Astrocyte of the hippocampus (primary cell): ENCODE results near the gene ESRP2.
A peak's percentile ranks its signal among the peaks of the same experiment; 100 is the strongest.

Source experiments
- DNase-seq: peaks from one replicate; pipeline ENCODE4 v3.0.0; 2011; ENCODE audit warnings: low read depth, low spot score

Gene ESRP2

DNA sequence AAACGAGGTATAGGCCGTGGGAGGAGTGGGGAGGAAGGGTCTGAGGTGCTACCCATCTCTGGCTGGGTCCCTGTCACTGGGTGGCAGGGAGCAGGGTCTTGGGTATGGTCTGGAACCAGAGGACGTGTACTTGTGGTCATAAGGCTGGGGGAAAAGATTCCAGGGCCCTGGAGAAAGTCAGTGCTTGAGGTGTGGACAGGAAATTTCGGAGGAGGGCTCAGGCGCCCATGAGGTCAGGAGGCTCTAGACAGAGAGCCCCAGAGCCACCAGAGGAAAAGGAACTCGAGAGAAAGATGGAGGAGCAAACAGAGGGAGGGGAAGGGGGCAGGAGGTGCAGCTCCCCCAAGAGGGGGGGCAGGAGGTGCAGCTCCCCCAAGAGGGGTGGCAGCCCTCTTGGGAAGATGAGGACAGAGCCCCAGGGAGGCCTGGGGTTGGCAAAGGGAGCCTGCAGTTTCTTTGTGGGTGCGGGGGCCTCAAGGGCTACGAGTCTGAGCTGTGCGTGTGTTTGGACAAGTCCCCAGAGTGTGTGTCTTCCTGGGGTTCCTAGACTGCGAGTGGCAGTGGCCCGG lies 27.7 kb upstream of the ESRP2 start:
- no peak for DNase-seq

DNA sequence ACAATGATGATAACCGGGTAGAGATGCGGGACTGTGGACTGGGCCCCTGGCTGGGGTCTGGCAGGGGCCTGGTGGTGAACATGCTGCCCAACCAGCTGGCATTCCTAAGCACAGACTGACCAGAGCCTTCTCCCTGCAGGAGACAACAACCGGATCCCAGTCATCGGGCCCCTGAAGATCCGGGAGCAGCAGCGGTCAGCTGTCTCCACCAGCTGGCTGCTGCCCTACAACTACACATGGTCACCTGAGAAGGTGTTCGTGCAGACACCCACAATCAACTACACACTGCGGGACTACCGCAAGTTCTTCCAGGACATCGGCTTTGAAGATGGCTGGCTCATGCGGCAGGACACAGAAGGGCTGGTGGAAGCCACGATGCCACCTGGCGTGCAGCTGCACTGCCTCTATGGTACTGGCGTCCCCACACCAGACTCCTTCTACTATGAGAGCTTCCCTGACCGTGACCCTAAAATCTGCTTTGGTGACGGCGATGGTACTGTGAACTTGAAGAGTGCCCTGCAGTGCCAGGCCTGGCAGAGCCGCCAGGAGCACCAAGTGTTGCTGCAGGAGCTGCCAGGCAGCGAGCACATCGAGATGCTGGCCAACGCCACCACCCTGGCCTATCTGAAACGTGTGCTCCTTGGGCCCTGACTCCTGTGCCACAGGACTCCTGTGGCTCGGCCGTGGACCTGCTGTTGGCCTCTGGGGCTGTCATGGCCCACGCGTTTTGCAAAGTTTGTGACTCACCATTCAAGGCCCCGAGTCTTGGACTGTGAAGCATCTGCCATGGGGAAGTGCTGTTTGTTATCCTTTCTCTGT lies 23.3 kb upstream of the ESRP2 start:
- no peak for DNase-seq

DNA sequence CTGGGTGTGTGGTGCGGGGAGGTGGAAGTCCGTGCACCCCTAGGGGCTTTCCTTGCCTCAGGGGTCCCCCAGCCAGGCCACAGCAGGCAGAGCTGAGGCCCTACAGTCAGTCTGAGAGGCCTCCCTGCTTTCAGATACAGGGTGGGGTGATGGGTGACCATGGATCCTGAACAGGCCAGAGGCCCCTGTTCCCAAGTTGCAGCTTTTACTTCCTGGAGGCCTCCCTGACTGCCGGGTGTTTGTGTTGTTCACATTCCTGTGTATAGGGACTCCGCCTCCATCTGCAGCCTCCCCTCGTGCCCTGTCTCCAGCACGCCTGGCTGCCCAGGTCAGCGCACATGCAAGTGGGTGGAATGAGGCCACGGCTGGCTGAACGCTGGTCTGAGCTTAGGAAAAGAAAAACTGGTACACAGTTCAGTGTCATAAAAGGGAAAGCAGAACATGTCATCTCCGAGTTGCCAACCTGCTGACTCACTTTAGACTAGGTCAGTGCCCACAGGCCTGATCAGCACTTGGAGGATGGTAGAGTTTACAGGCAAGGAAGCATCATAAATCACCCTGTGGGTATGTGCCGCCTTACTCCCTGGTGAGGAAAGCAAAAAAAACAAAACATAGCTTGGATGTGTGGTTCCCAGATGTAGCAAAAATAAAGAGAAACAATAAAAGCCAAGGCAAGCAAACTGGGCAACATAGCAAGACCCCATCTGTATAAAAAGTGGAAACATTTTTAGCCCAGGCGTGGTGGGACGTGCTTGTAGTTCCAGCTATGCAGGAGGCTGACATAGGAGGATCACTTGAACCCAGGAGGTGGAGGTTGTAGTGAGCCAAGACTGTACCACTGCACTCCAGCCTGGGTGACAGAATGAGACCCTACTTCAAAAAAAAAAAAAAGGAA lies 22.2 kb upstream of the ESRP2 start:
- DNase-seq, result peak; percentile 79

DNA sequence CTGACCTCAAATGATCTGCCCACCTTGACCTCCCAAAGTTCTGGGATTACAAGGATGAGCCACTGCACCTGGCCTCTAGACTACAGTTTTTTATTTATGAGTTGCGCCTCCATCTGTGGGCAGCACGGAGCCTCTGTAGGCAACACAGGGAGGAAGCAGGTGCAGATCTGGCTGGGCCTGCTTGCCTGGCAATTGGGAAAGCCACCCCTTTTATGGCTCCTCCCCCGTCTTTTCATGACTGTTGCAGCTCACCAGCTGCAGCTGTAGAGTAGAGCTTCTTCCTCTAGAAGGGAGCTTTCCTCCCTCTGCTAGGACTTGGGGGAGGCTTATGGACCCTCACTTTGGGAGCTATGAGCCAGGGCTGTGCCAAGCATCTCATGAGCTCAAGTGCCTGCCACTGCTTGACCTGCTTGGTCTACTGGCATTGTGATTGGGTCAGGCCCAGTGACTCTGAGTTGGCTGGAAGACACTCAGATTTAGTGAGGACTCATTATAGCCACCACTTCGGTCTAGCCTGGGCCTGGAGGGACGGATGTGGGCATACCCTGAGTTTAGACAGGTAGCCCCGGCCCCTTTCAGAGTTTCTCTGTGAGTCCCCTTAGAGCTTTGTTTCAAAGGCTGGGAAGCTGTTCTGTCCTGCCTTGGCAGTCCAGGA lies 21.5 kb upstream of the ESRP2 start:
- DNase-seq, result no peak

DNA sequence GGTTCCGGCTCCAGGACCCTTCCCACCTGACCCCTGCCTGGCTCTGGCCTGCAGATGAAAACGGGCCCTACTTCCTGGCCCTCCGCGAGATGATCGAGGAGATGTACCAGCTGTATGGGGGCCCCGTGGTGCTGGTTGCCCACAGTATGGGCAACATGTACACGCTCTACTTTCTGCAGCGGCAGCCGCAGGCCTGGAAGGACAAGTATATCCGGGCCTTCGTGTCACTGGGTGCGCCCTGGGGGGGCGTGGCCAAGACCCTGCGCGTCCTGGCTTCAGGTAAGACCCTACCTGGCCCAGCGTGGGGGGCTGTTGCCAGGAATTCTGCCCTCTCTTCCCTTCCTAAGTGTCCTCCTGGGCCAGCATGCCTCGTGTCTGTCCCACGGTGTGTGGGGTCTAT lies 19.8 kb upstream of the ESRP2 start:
- DNase-seq, result no peak

DNA sequence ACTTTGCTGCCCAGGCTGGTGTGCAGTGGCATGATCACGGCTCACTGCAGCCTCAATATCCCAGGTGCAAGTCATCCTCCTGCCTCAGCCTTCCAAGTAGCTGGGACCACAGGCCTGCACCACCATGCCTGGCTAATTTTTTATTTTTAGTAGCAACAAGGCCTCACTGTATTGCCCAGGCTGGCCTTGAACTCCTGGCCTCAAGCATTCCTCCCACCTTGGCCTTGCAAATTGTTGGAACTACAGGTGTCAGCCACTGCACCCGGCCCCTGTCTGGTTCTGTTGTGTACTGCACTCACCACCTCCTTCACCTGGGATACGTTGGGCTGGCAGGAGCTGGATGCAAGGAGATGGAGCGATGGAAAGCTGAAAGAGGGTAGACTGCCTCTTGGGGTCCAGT lies 17.8 kb upstream of the ESRP2 start:
- no peak for DNase-seq

DNA sequence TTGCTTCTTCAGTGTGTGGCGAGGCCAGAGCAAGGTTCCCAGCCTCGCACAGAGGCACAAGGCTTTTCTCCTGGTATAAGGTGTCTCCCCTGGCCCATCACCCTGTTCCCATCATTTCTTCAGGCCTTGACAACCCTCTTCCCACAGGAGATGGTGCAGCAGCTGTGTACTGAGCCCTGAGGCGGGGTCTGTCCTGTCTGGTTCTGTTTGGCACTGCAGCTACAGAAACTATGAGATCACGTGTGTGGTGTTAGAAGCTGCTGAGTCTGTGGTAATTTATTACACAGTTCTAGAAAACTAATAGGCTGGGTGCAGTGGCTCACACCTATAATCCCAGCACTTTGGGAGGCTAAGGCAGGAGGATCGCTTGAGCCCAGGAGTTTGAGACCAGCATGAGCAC lies 16.5 kb upstream of the ESRP2 start:
- DNase-seq, result no peak

DNA sequence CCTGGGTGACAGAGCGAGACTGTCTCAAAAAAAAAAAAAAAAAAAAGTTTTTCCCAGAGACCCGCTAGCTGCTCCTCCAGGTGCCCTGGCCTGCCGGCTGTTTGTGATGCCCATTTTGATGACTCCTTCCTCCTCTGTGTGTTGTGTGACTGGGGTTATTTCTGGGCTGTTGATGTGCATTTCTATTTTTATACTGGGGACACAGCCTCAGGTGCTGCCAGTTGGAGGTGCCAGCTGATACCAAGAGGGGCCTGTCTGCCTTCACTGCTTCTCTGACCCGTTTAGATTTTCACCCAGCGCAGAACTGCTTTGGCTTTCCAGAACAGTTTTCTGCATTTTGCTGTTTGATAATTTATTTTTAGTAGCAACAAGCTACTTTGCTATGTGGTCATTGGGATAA lies 15.9 kb upstream of the ESRP2 start:
- DNase-seq, result no peak

DNA sequence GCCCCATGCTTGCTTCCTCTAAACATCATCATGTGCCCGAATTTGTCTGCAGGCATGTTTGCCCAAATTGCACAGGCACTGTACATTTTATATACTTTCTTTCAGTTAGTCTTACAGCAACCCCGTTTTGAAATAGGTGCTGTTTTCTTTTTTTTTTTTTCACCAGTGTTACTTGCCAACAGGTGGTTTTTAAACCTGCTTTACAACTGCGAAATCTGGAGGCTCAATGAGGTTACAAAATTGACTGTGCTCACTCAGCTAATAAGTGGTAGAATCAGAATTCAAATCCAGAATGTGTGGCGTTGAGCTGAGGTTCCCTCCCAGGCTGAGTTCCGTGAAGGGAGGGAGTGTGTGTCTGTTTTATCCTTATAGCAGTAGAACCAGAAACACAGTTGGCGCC lies 15.0 kb upstream of the ESRP2 start:
- DNase-seq, result no peak

DNA sequence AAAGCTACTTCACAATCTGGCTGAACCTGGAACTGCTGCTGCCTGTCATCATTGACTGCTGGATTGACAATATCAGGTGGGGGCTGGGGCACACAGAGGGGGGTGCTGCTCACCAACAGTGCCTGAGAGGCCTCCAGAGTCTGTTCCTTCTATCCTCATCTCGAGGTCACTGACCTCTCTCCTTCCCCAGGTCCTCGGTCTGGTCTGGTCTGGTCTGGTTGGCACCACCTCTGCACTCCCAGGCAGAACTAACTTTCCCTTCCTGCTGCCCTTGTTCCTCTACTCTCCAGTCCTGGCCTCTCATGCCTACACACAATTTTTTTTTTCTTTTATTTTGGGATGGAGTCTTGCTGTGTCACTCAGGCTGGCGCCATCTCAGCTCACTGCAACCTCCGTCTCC lies 13.4 kb upstream of the ESRP2 start:
- no peak for DNase-seq

DNA sequence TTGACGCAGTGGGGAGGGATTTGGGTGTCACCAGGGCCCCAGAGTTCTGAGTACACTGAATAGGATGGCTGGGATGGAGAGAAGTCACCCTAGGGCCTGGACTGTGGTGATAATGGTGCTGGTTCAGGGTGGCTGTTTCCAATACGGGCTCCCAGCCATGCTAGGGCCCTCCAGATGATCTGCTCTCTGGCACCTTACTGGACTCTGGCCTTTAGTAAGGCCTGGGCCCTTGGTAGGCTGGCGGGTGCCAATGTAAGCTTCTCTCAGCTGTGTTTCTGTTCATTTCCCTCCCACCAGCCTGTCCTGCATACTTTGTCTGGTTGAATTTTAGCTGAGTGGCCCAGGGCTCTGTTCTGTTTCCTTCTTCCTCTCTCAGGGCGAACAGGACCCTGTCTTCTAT lies 12.0 kb upstream of the ESRP2 start:
- DNase-seq, result no peak

DNA sequence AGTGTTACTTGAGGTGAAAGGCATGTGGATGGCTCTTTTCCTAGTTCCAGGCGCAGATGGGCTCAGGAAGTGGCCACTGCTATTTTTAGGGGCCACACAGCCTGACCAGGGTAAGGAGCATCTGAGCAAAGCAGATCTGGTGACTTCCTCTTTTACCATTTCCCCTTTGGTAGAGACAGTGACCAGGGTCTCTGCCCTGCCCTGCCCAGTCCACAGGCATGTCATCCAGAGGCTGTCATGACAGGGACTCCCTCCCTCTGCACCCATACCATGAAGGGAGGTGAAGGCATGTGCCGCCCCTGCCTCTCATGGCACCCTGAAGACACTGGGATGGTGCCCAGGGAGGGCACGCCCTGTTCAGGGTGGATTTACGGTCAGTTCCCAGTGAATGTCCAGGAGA lies 11.5 kb upstream of the ESRP2 start:
- DNase-seq, result no peak

DNA sequence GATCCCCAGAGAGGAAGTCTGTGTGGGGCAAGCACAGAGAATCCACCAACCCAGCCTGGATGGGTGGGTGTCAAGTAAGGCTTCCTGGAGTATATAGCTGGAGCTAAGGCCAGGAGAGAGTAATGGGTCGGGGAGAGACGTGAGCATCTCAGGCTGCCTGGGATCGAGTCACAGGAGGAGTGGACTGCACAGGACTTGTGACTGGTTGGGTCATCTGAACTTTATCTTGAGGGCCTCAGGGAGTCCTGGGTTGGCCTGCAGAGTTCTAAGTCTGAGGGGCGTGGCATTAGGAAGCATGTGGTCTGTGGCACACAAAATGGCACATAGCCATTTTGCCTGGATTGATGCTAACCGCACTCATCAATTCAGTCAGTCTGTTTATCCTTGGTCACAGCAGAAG lies 10.7 kb upstream of the ESRP2 start:
- DNase-seq, result no peak

DNA sequence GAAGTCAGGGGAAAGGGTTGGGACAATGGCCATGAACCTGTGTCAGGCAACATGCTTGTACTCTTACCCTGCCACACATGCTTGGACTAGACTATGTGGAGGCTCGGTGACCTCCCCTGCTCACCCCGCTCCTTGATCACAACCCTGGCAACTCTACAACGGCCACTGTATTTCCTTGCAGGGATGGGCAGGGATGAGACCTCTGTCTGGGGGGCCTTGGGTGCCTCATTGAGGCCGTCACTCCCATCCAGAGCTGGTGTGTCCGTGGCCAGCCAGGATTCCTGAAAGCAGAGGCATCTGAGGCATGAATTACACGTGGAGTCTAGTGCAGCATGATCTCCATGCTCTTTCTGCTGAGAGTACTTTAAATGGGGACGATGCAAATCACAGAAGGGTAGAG lies 10.2 kb upstream of the ESRP2 start:
- DNase-seq, result no peak

DNA sequence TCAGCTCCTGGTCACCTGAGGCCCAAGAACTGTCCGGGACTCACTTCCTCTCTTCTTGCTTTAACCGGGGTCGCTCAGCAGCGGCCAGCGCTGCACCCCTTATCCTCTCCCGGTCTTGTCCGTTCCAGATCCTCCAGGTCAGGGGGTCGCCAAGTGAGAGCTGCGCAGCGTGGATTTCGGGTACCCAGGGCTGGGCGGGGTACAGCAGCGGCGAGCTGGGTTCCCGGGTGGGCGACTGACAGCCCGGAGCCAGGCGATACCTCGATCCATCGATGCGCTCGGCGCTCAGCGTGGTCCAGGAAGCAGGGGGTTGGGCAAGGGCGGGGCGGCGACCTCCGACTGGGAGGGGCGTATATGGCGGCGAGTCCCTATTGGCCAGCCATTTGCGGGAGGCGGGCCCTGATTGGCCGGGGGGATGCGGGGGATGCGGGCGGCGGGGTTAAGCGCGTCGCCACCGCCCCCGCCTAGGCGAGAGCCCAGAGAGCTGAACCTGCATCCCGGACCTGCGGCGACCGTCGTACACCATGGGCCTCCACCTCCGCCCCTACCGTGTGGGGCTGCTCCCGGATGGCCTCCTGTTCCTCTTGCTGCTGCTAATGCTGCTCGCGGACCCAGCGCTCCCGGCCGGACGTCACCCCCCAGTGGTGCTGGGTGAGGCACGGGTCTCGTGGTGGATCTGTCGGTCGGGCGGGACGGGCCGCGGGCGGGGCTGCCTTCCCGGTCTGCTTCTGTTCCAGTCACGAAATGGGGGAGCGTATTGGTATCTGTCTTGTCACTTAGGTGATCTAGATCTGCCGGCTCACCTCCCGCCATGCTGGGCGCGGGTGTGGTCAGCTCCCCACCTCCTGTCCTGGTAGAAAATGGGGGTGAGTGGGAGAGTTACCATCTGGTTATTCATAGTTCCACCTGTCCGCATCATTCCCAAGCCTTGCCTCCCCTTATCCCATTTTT lies 9.3 kb upstream of the ESRP2 start, which contains the start of gene PLA2G15:
Gene PLA2G15 (plus strand): TSS at position 471 of the 951 bp plus-strand sequence. CDS start 54 bp downstream, at position 525.
- DNase-seq, result peak; percentile 99

DNA sequence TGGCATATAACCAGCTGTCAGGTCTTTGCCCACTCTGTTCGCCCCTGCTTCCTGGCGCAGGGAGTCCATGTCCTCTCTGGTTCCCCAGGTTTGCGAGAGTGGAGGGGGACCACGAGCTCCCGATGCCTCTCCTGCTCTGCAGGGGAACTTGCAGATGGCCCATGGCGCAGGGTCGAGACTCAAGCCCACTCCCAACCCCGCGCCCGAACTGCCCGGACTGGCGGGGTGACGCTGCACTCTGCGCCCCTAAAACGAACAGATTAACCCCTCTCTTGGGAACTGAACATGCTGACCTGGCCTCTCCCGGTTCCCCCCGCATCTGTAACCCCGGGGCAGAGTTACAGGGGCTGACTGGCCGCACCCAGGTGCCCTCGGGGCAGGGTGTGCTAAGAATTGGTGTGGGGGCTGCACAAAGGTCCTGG lies 8.6 kb upstream of the ESRP2 start:
- no peak for DNase-seq

DNA sequence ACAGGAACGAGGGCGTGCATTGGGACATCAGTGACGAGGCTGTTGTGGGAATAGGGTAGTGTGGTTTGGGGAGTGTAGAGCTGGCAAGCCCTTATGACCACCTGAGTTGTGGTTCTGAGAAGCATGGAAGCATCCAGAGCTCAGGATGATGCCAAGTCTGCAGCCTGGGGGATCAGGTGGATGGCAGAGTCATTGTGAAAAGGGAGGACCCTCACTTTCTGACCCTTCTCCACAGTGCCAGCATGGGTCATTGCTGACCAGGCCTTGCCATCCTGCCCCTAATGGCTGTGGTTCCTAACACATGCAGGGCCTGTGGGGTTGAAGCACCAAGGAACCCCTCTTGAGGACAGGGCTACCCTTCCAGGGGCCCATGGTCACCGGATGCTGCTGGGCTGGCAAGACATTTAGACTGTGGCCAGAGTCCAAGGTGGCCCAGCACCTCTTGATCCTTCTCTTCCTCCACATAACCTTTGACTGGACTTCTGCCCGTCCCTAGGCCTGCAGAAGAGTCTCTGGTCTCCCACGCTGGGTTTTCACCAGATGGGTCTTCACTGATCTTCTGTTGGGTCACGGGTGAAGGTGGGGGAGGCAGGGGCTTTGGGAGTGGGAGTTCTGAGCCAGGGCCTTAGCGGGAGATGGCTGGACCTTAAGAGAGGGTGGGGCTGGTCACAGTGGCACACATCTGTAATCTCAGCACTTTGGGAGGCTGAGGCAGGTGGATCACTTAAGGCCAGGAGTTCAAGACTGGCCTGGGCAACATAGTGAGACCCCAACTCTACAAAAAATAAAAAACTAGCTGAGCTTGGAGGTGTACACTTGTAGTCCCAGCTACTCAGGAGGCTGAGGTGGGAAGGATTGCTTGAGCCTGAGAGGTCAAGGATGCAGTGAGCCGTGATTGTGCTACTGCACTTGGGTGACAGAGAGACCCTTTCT lies 7.3 kb upstream of the ESRP2 start:
- DNase-seq, result no peak

DNA sequence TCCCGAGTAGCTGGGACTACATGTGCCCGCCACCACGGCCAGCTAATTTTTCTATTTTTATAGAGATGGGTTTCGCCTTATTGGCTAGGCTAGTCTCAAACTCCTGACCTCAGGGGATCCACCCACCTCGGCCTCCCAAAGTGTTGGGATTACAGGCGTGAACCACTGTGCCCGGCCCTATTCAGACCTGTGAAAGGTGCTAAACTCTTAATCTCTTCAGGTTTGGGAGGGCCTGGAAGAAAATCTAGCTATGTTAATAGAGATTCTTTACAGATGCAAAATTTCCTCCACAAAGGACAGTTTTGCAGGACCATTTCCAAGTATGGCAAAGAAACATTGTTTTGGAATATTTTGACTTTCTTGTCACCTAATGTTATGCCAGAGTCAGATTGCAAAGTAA lies 6.2 kb upstream of the ESRP2 start:
- DNase-seq, result no peak

DNA sequence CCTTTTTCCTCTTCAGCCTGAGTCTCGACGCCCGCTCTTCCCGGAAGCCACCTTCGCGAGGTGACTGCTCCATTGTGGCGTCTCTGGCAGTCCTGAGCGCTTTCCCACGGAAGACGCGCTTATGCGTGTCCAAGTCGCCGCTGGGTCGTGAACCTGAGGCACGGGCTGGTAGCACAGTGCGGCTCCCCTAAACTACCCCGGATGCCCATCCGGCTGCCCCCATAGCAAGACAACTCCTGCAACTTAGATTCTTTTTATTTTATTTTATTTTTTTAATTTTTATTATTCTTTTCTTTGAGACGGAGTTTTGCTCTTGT lies 2.1 kb upstream of the ESRP2 start:
- no peak for DNase-seq
